NB4 (cell line): ENCODE results near the gene MPHOSPH6.

Experiments used
- POLR2A ChIP-seq: IDR thresholded peaks from 2 replicates; pipeline ENCODE4 v1.6.1; 2011; ENCODE audit warnings: mild to moderate bottlenecking; ENCODE audit not compliant: insufficient read length; ENCODE audit errors: extremely low read depth
- TF ChIP-seq, protein P1 (sequence below): IDR thresholded peaks from one replicate; pipeline ENCODE4 v1.5.1; 2012; ENCODE audit warnings: low read depth, low read length
- TF ChIP-seq, protein P2 (sequence below): IDR thresholded peaks from 2 replicates; pipeline ENCODE4 v1.6.1; 2011; ENCODE audit warnings: low read depth, low read length

DNA sequence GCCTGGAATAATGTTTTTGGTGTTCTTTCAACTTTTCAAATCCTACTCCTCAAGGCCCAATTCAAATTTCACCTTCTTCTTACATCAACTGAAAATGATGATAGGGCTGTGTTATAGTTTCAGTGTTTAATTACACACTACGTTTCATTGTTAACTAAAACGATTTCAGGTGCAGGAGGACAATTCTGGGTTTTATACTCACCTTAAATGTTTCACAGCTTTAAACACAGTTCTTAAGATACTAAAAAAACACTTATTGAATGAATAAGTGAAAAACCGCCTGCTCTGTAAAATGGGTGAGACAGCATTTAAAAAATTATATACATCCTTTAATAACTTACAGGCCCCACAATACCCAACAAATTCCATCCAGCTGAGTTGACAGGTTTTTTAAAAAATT is 6.2 kb upstream of the MPHOSPH6 start:
- TF ChIP-seq, protein P1, sequence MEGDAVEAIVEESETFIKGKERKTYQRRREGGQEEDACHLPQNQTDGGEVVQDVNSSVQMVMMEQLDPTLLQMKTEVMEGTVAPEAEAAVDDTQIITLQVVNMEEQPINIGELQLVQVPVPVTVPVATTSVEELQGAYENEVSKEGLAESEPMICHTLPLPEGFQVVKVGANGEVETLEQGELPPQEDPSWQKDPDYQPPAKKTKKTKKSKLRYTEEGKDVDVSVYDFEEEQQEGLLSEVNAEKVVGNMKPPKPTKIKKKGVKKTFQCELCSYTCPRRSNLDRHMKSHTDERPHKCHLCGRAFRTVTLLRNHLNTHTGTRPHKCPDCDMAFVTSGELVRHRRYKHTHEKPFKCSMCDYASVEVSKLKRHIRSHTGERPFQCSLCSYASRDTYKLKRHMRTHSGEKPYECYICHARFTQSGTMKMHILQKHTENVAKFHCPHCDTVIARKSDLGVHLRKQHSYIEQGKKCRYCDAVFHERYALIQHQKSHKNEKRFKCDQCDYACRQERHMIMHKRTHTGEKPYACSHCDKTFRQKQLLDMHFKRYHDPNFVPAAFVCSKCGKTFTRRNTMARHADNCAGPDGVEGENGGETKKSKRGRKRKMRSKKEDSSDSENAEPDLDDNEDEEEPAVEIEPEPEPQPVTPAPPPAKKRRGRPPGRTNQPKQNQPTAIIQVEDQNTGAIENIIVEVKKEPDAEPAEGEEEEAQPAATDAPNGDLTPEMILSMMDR, result no peak
- no peak for TF ChIP-seq POLR2A
- TF ChIP-seq, protein P2, sequence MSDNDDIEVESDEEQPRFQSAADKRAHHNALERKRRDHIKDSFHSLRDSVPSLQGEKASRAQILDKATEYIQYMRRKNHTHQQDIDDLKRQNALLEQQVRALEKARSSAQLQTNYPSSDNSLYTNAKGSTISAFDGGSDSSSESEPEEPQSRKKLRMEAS, result no peak
